Measurements from ENCODE around the gene B4GALT6. TPM values are rescaled to one million over a fixed set of nuclear protein-coding genes. Genes with fewer than 3 reads are reported as not detected.

B4GALT6 gene
- total RNA-seq, 1 experiment from 2014 or later: 16.1 TPM

DNA sequence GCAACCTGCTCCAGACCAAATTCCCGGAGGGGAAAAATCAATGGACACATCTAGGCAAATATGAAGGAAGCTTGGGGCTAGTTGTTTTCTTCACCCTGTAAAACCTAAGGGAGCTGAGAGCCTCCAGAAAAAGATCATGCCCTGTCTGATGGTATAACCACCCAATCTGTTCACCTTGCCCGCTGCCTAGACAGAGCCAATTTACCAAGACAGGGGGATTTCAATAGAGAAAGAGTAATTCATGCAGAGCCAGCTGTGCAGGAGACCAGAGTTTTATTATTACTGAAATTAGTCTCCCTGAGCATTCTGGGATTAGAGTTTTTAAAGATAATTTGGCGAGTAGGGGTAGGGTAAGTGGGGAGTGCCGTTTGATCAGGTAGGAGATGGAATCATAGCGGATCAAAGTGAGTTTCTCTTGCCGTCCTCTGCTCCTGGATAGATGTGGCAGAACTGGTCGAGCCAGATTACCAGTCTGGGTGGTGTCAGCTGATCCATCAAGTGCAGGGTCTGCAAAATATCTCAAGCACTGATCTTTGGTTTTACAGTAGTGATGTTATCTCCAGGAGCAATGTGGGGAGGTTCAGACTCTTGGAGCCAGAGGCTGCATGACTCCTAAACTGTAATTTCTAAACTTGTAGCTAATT lies 35.1 kb upstream of the B4GALT6 start:
- no TSS peak for BruUV-seq (replicated peaks)

More for the DNA sequence above, 35.1 kb upstream of the B4GALT6 start:
- H3K27ac ChIP-seq (ENCODE audit: low read depth, low read length): no peak overlapping the region
- intact Hi-C loops (cut with micrococcal nuclease): loop anchor here (10.0 kb wide), 3 partner anchors 235 to 745 kb away; no protein-coding TSS in a partner anchor
- H3K79me2 ChIP-seq (ENCODE audit: insufficient read depth, low read length): no peaks in the 10 kb centered on the region
- H3K9ac ChIP-seq (ENCODE audit: low read length): no peak overlapping the region
- H3K4me3 ChIP-seq (replicated peaks in 1 of 2; ENCODE audit: low read depth in 1 of 2, low read length in 2 of 2): no peak overlapping the region
- DNase-seq (ENCODE audit: low read depth, low spot score) (no peak), ATAC-seq (no peak)
- H3K9me2 ChIP-seq (ENCODE audit: insufficient read depth): no peaks in the 10 kb centered on the region
- RAD21 ChIA-PET (ENCODE audit: low non-redundant PET in 1 of 2, low total read pairs in 2 of 2, uncharacterized antibody in 2 of 2, unreplicated experiment in 2 of 2): no interaction called here
- peaks cover 6 to 7% of the 10 kb centered on the region in 2 experiments; a peak in 2 of 4 replicates for H3K9me3 ChIP-seq (ENCODE audit: control insufficient read depth in 1 of 2, insufficient read depth in 1 of 2, low read depth in 1 of 2, low read length in 2 of 2)
- no peaks in the 10 kb centered on the region for H3K4me1 ChIP-seq (ENCODE audit: control insufficient read depth in 1 of 2, insufficient read depth in 2 of 2, low read length in 2 of 2)
- H4K20me1 ChIP-seq (ENCODE audit: insufficient read depth): no peaks in the 10 kb centered on the region
- H3K27me3 ChIP-seq (ENCODE audit: insufficient read depth, low read length): no peaks in the 10 kb centered on the region
- POLR2A ChIA-PET: no interaction called here
- no peaks in the 10 kb centered on the region for H3K36me3 ChIP-seq (ENCODE audit: control insufficient read depth in 1 of 2, insufficient read depth in 2 of 2, low read length in 2 of 2)
- no peak for TF ChIP-seq CTCF (IDR thresholded peaks at IDR 0.05 in 2 of 3, conservative IDR thresholded peaks at IDR 0.05 in 1 of 3; ENCODE audit: borderline replicate concordance in 1 of 3, insufficient read depth in 1 of 3, low read depth in 2 of 3, low read length in 2 of 3)
- no peak for TF ChIP-seq POLR2A (IDR thresholded peaks at IDR 0.05; ENCODE audit: borderline replicate concordance, extremely low read depth, insufficient read depth, insufficient read length)
- no peak for TF ChIP-seq ZBTB33 (IDR thresholded peaks at IDR 0.05; ENCODE audit: extremely low read depth, insufficient replicate concordance, low read length)
- TF ChIP-seq ELF1 (IDR thresholded peaks at IDR 0.05; ENCODE audit: borderline replicate concordance, low read depth): no peak
- no peak for TF ChIP-seq SRF (IDR thresholded peaks at IDR 0.05; ENCODE audit: low read depth)
- TF ChIP-seq JUND (IDR thresholded peaks at IDR 0.05): no peak
- H3K4me2 ChIP-seq (ENCODE audit: low read length): no peak overlapping the region
- H2AFZ ChIP-seq (ENCODE audit: low read depth, low read length, poor library complexity, severe bottlenecking): no peak overlapping the region
- CTCF ChIA-PET: no interaction called here
